Loucy (cell line): Measurements from ENCODE around the gene CAPN8.

ENCODE experiments used
- H2AFZ ChIP-seq: fragments of 200-600 bp; sonication (generic); 2 replicates; pipeline ENCODE4 v1.6.0; 2016; ENCODE audit warnings: antibody characterized with exemption, mild to moderate bottlenecking, low read length, moderate library complexity
- H3F3A ChIP-seq: fragments of 200-600 bp; 2 replicates; pipeline ENCODE4 v1.6.0; 2016; ENCODE audit warnings: antibody characterized with exemption, low read depth, mild to moderate bottlenecking
- H3K27me3 ChIP-seq: fragments of 200-600 bp; sonication (generic); 2 replicates; pipeline ENCODE4 v1.6.1; 2014; ENCODE audit warnings: low read length, mild to moderate bottlenecking; ENCODE audit not compliant: insufficient read depth, poor library complexity, severe bottlenecking
- H3K36me3 ChIP-seq: fragments of 200-600 bp; sonication (generic); 2 replicates; pipeline ENCODE4 v1.6.1; 2016; ENCODE audit warnings: low read length; ENCODE audit not compliant: insufficient read depth
- H3K4me1 ChIP-seq: fragments of 200-600 bp; sonication (generic); 2 replicates; pipeline ENCODE4 v1.5.1; 2014; ENCODE audit warnings: low read length, mild to moderate bottlenecking; ENCODE audit not compliant: insufficient read depth, poor library complexity, severe bottlenecking
- H3K4me2 ChIP-seq: fragments of 200-600 bp; sonication (generic); 2 replicates; pipeline ENCODE4 v1.6.0; 2014; ENCODE audit warnings: antibody characterized with exemption, low read length, low read depth, mild to moderate bottlenecking; ENCODE audit not compliant: poor library complexity, severe bottlenecking
- H3K4me3 ChIP-seq: fragments of 200-600 bp; sonication (generic); 2 replicates; pipeline ENCODE4 v1.5.1; 2014; ENCODE audit warnings: low read length, mild to moderate bottlenecking, mixed read lengths; ENCODE audit not compliant: poor library complexity, severe bottlenecking
- H3K79me2 ChIP-seq: fragments of 200-600 bp; sonication (generic); 2 replicates; pipeline ENCODE4 v1.6.1; 2014; ENCODE audit warnings: low read length; ENCODE audit not compliant: insufficient read depth
- H3K9ac ChIP-seq: fragments of 200-600 bp; sonication (generic); 2 replicates; pipeline ENCODE4 v1.6.0; 2014; ENCODE audit warnings: mild to moderate bottlenecking, low read depth, low read length, moderate library complexity; ENCODE audit not compliant: poor library complexity, severe bottlenecking
- H3K9me2 ChIP-seq: fragments of 200-600 bp; sonication (generic); replicated peaks from 2 replicates; pipeline ENCODE4 v1.6.1; 2016; ENCODE audit warnings: low read depth, low read length, mixed read lengths
- H3K9me3 ChIP-seq: fragments of 200-600 bp; sonication (generic); 2 replicates; pipeline ENCODE4 v1.6.1; 2014; ENCODE audit warnings: mild to moderate bottlenecking, antibody characterized with exemption, low read length, low read depth; ENCODE audit not compliant: insufficient read depth
- H4K20me1 ChIP-seq: fragments of 200-600 bp; sonication (generic); 2 replicates; pipeline ENCODE4 v1.6.0; 2014; ENCODE audit warnings: antibody characterized with exemption, low read length, mild to moderate bottlenecking; ENCODE audit not compliant: insufficient read depth, poor library complexity, severe bottlenecking
- CTCF ChIP-seq: fragments of 200-600 bp; sonication (generic); conservative IDR thresholded peaks from 2 replicates; pipeline ENCODE4 v1.5.1; 2014; ENCODE audit warnings: mild to moderate bottlenecking, antibody characterized with exemption, low read length
- EZH2phosphoT487 ChIP-seq: fragments of 200-600 bp; IDR thresholded peaks from 2 replicates; pipeline ENCODE4 v1.6.1; 2018; ENCODE audit warnings: antibody characterized with exemption, mild to moderate bottlenecking, moderate library complexity, borderline replicate concordance

Gene CAPN8

GRCh38 chr1:223707256-223708000, 41.9 kb upstream of the CAPN8 start:
- Histone ChIP-seq H2AFZ (no peak overlapping the region), H4K20me1 (no peaks in the 10 kb centered on the region), H3K9me2 (no peaks in the 10 kb centered on the region), H3K4me1 (no peaks in the 10 kb centered on the region), H3K36me3 (no peaks in the 10 kb centered on the region), H3K79me2 (no peaks in the 10 kb centered on the region), H3K4me3 (no peak overlapping the region), H3K27me3 (no peaks in the 10 kb centered on the region), H3K9me3 (no peaks in the 10 kb centered on the region), H3K9ac (no peak overlapping the region), H3F3A (no peaks in the 10 kb centered on the region), H3K4me2 (no peak overlapping the region)
- TF ChIP-seq EZH2phosphoT487 (no peak), CTCF (no peak)

- no peak overlapping the region for H3K9ac ChIP-seq
- H4K20me1 ChIP-seq: no peaks in the 10 kb centered on the region
- no peaks in the 10 kb centered on the region for H3K9me2 ChIP-seq
- H3F3A ChIP-seq: no peaks in the 10 kb centered on the region
- H3K9me3 ChIP-seq: no peaks in the 10 kb centered on the region
- no peaks in the 10 kb centered on the region for H3K4me1 ChIP-seq
- no peak overlapping the region for H3K4me2 ChIP-seq
- no peak overlapping the region for H3K4me3 ChIP-seq
- no peaks in the 10 kb centered on the region for H3K36me3 ChIP-seq
- TF ChIP-seq CTCF (no peak), EZH2phosphoT487 (no peak)
- H2AFZ ChIP-seq: no peak overlapping the region
- no peaks in the 10 kb centered on the region for H3K27me3 ChIP-seq
- H3K79me2 ChIP-seq: no peaks in the 10 kb centered on the region
Measured at GRCh38 chr1:223706077-223706973, 40.8 kb upstream of the CAPN8 start.

- Histone ChIP-seq H4K20me1 (no peaks in the 10 kb centered on the region), H3K27me3 (no peaks in the 10 kb centered on the region), H2AFZ (no peak overlapping the region), H3K4me3 (no peak overlapping the region), H3K36me3 (no peaks in the 10 kb centered on the region), H3K9me2 (no peaks in the 10 kb centered on the region), H3K4me2 (no peak overlapping the region), H3F3A (no peaks in the 10 kb centered on the region), H3K4me1 (no peaks in the 10 kb centered on the region), H3K9ac (no peak overlapping the region), H3K9me3 (no peaks in the 10 kb centered on the region), H3K79me2 (no peaks in the 10 kb centered on the region)
- TF ChIP-seq EZH2phosphoT487 (no peak), CTCF (no peak)
Measured at GRCh38 chr1:223704921-223705878, 39.7 kb upstream of the CAPN8 start.
